DMS53 treated with DMSO at 0.1 percent for 48 hours (cell line): ENCODE measurements around the gene JPT2.
"Not testable (repeated sequence)": the region's sequence is repeated elsewhere in the genome, so short reads cannot be mapped to it uniquely, and the experiment has no call there.

Experiments
- DNase-seq: peaks from one replicate; lab custom pipeline; 2025; ENCODE audit not compliant: unreplicated experiment; lab: John Stamatoyannopoulos, UW

Gene JPT2

GRCh38 chr16:1707193-1707790 lies 29.2 kb downstream of the JPT2 start:
- no peak for DNase-seq

- no peak for DNase-seq
Measured at GRCh38 chr16:1708083-1708767, 30.1 kb downstream of the JPT2 start.

- no peak for DNase-seq
Measured at GRCh38 chr16:1708768-1709180, 30.7 kb downstream of the JPT2 start.

GRCh38 chr16:1709356-1709755 lies 31.3 kb downstream of the JPT2 start:
- no peak for DNase-seq

GRCh38 chr16:1710811-1711507 lies 32.9 kb downstream of the JPT2 start:
- no peak for DNase-seq

- no peak for DNase-seq
Measured at GRCh38 chr16:1712791-1713261, 34.7 kb downstream of the JPT2 start.

- no peak for DNase-seq
Measured at GRCh38 chr16:1713331-1713730, 35.3 kb downstream of the JPT2 start.

GRCh38 chr16:1713933-1714332 lies 35.9 kb downstream of the JPT2 start:
- no peak for DNase-seq

- DNase-seq = no peak
Measured at GRCh38 chr16:1715220-1715619, 37.1 kb downstream of the JPT2 start.

- not testable (repeated sequence) for DNase-seq
Measured at GRCh38 chr16:1718236-1718635, 40.2 kb downstream of the JPT2 start.

GRCh38 chr16:1719559-1720229 lies 41.6 kb downstream of the JPT2 start:
- peak; percentile 70 for DNase-seq

- DNase-seq = no peak
Measured at GRCh38 chr16:1721372-1721771, 43.3 kb downstream of the JPT2 start.

- DNase-seq = peak; percentile 21
Measured at GRCh38 chr16:1723450-1724147, 45.5 kb downstream of the JPT2 start.

- no peak for DNase-seq
Measured at GRCh38 chr16:1724491-1724890, 46.4 kb downstream of the JPT2 start.

GRCh38 chr16:1726661-1727502 lies 48.8 kb downstream of the JPT2 start:
- DNase-seq = no peak

- no peak for DNase-seq
Measured at GRCh38 chr16:1727651-1728624, 49.9 kb downstream of the JPT2 start.

- no peak for DNase-seq
Measured at GRCh38 chr16:1729026-1729425, 50.9 kb downstream of the JPT2 start.

- no peak for DNase-seq
Measured at GRCh38 chr16:1729445-1729844, 51.4 kb downstream of the JPT2 start.

GRCh38 chr16:1731073-1731472 lies 53.0 kb downstream of the JPT2 start:
- no peak for DNase-seq
